Epithelial cell of esophagus (primary cell): ENCODE data around the gene NIPAL3.

Source experiments
- DNase-seq: peaks from one replicate; pipeline ENCODE4 v3.0.0; 2010; ENCODE audit warnings: low read depth
- H3K4me3 ChIP-seq: 2 replicates; pipeline ENCODE4 v1.5.1; 2011; ENCODE audit warnings: mild to moderate bottlenecking, low read length, control low read depth
- CTCF ChIP-seq: IDR thresholded peaks from 2 replicates; pipeline ENCODE4 v1.5.1; 2011; ENCODE audit warnings: low read depth, mild to moderate bottlenecking, low read length, control low read depth, inconsistent platforms; ENCODE audit not compliant: insufficient read depth; ENCODE audit errors: missing control alignments

Gene NIPAL3

GRCh38 chr1:24427545-24427862 lies 11.9 kb downstream of the NIPAL3 start:
- H3K4me3 ChIP-seq = no peak overlapping the region
- no peak for TF ChIP-seq CTCF
- DNase-seq = no peak

GRCh38 chr1:24435782-24436365 lies 20.3 kb downstream of the NIPAL3 start:
- H3K4me3 ChIP-seq = no peak overlapping the region
- DNase-seq = no peak
- TF ChIP-seq CTCF = no peak

- no peak overlapping the region for H3K4me3 ChIP-seq
- DNase-seq = peak; percentile 50
- peak; percentile 9 for TF ChIP-seq CTCF
These were observed 22.2 kb downstream of the NIPAL3 start for GRCh38 chr1:24437631-24438396.

GRCh38 chr1:24438423-24438901 lies 22.9 kb downstream of the NIPAL3 start:
- DNase-seq = no peak
- TF ChIP-seq CTCF = no peak
- H3K4me3 ChIP-seq = no peak overlapping the region

GRCh38 chr1:24440436-24440835 lies 24.8 kb downstream of the NIPAL3 start:
- no peak for DNase-seq
- no peak overlapping the region for H3K4me3 ChIP-seq
- TF ChIP-seq CTCF = no peak

- H3K4me3 ChIP-seq = no peak overlapping the region
- DNase-seq = no peak
- no peak for TF ChIP-seq CTCF
These were observed 25.9 kb downstream of the NIPAL3 start for GRCh38 chr1:24441480-24441879.

GRCh38 chr1:24441996-24442668 lies 26.5 kb downstream of the NIPAL3 start:
- no peak for TF ChIP-seq CTCF
- no peak overlapping the region for H3K4me3 ChIP-seq
- no peak for DNase-seq
